GM19035 (cell line): ENCODE data around the gene GPR31.
"Not testable (repeated sequence)": the region's sequence is repeated elsewhere in the genome, so short reads cannot be mapped to it uniquely, and the experiment has no call there.

Source experiments
- ATAC-seq: cut with Tn5 transposase; IDR thresholded peaks from one replicate; pipeline ENCODE4 v1.9.1; 2021; ENCODE audit not compliant: unreplicated experiment

Gene GPR31

GRCh38 chr6:167157863-167158262 lies at the start of gene GPR31:
TSS of gene GPR31 (minus strand) at chr6:167157980. CDS start at chr6:167157831, 149 bp downstream.
- no peak for ATAC-seq

GRCh38 chr6:167207527-167207926 lies 49.7 kb upstream of the GPR31 start:
- ATAC-seq: no peak

GRCh38 chr6:167205316-167205715 lies 47.5 kb upstream of the GPR31 start:
- not testable (repeated sequence) for ATAC-seq

- ATAC-seq: not testable (repeated sequence)
Observed at GRCh38 chr6:167204059-167204348, 46.2 kb upstream of the GPR31 start.

GRCh38 chr6:167203261-167204058 lies 45.7 kb upstream of the GPR31 start:
- not testable (repeated sequence) for ATAC-seq

- ATAC-seq: not testable (repeated sequence)
Observed at GRCh38 chr6:167202613-167203012, 44.8 kb upstream of the GPR31 start.

GRCh38 chr6:167200806-167201205 lies 43.0 kb upstream of the GPR31 start:
- no peak for ATAC-seq

GRCh38 chr6:167195941-167196610 lies 38.3 kb upstream of the GPR31 start:
- ATAC-seq: not testable (repeated sequence)

GRCh38 chr6:167193515-167194125 lies 35.8 kb upstream of the GPR31 start:
- ATAC-seq: not testable (repeated sequence)

GRCh38 chr6:167191043-167191583 lies 33.3 kb upstream of the GPR31 start:
- ATAC-seq: not testable (repeated sequence)

GRCh38 chr6:167187275-167187674 lies 29.5 kb upstream of the GPR31 start:
- not testable (repeated sequence) for ATAC-seq

- ATAC-seq: not testable (repeated sequence)
Observed at GRCh38 chr6:167185101-167185500, 27.3 kb upstream of the GPR31 start.

- peak; percentile 70 for ATAC-seq
Observed at GRCh38 chr6:167182913-167183314, 25.1 kb upstream of the GPR31 start.

GRCh38 chr6:167181351-167181750 lies 23.6 kb upstream of the GPR31 start:
- not testable (repeated sequence) for ATAC-seq

GRCh38 chr6:167180086-167180485 lies 22.3 kb upstream of the GPR31 start:
- not testable (repeated sequence) for ATAC-seq

- ATAC-seq: not testable (repeated sequence)
Observed at GRCh38 chr6:167178896-167179655, 21.3 kb upstream of the GPR31 start.

- ATAC-seq: not testable (repeated sequence)
Observed at GRCh38 chr6:167177271-167177670, 19.5 kb upstream of the GPR31 start.

- ATAC-seq: not testable (repeated sequence)
Observed at GRCh38 chr6:167172011-167172410, 14.2 kb upstream of the GPR31 start.

GRCh38 chr6:167171300-167171699 lies 13.5 kb upstream of the GPR31 start:
- ATAC-seq: not testable (repeated sequence)

- ATAC-seq: not testable (repeated sequence)
Observed at GRCh38 chr6:167169867-167170266, 12.1 kb upstream of the GPR31 start.

- not testable (repeated sequence) for ATAC-seq
Observed at GRCh38 chr6:167168296-167168695, 10.5 kb upstream of the GPR31 start.
